ENCODE data around the gene LGI4.

DNA sequence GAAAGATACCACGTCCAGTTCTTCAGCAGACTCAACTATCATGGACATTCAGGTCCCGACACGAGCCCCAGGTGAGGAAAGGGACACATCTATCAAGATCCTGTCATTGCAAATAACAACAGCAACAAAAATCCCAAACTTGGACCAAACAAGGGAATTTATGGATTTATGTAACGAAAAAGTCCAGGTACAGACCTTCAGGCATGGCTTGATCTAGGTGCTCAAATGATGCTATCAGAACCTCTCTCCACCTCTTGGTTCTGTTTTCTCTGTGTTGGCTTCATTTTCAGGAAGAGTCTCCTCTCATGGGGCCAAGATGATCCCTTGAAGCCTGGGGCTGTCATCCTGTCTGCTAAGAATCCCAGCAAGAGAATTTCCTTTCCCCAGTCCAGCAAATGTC is 22.6 kb upstream of the LGI4 start:
- TF ChIP-seq, protein P1, sequence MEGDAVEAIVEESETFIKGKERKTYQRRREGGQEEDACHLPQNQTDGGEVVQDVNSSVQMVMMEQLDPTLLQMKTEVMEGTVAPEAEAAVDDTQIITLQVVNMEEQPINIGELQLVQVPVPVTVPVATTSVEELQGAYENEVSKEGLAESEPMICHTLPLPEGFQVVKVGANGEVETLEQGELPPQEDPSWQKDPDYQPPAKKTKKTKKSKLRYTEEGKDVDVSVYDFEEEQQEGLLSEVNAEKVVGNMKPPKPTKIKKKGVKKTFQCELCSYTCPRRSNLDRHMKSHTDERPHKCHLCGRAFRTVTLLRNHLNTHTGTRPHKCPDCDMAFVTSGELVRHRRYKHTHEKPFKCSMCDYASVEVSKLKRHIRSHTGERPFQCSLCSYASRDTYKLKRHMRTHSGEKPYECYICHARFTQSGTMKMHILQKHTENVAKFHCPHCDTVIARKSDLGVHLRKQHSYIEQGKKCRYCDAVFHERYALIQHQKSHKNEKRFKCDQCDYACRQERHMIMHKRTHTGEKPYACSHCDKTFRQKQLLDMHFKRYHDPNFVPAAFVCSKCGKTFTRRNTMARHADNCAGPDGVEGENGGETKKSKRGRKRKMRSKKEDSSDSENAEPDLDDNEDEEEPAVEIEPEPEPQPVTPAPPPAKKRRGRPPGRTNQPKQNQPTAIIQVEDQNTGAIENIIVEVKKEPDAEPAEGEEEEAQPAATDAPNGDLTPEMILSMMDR (IDR thresholded peaks at IDR 0.05), result no peak
- TF ChIP-seq POLR2AphosphoS5 (IDR thresholded peaks at IDR 0.05; ENCODE audit: insufficient read depth in 1 of 2, low read depth in 1 of 2), result no peak
- no peak for TF ChIP-seq POLR2A (IDR thresholded peaks at IDR 0.05)

Data from vagina (tissue), 2 donors.